Medulla oblongata (tissue), 1 donor: ENCODE data around the gene SATB2.

Experiments used
- DNase-seq: peaks from one replicate; pipeline ENCODE4 v3.0.0-alpha.2; 2015; ENCODE audit errors: extremely low spot score

SATB2 gene

GRCh38 chr2:199325881-199326280 lies 131.9 kb downstream of the SATB2 start:
- DNase-seq: no peak

GRCh38 chr2:199322151-199322550 lies 135.6 kb downstream of the SATB2 start:
- DNase-seq: no peak

GRCh38 chr2:199317646-199318045 lies 140.1 kb downstream of the SATB2 start:
- DNase-seq: no peak

- no peak for DNase-seq
Observed at GRCh38 chr2:199316851-199317250, 140.9 kb downstream of the SATB2 start.

GRCh38 chr2:199315299-199316179 lies 142.2 kb downstream of the SATB2 start:
- DNase-seq: no peak

GRCh38 chr2:199312931-199313330 lies 144.8 kb downstream of the SATB2 start:
- no peak for DNase-seq

- DNase-seq: no peak
Observed at GRCh38 chr2:199310771-199311585, 146.8 kb downstream of the SATB2 start.

GRCh38 chr2:199309973-199310372 lies 147.8 kb downstream of the SATB2 start:
- no peak for DNase-seq

- no peak for DNase-seq
Observed at GRCh38 chr2:199309411-199309810, 148.3 kb downstream of the SATB2 start.

- no peak for DNase-seq
Observed at GRCh38 chr2:199308567-199308966, 149.2 kb downstream of the SATB2 start.

GRCh38 chr2:199307461-199307860 lies 150.3 kb downstream of the SATB2 start:
- DNase-seq: no peak

- DNase-seq: no peak
Observed at GRCh38 chr2:199306116-199306515, 151.6 kb downstream of the SATB2 start.

- peak; percentile 54 for DNase-seq
Observed at GRCh38 chr2:199303728-199304177, 154.0 kb downstream of the SATB2 start.

- DNase-seq: no peak
Observed at GRCh38 chr2:199302851-199303250, 154.9 kb downstream of the SATB2 start.

GRCh38 chr2:199288424-199288823 lies 169.3 kb downstream of the SATB2 start:
- DNase-seq: no peak

GRCh38 chr2:199282309-199282708 lies 175.4 kb downstream of the SATB2 start:
- no peak for DNase-seq

GRCh38 chr2:199279146-199279545 lies 178.6 kb downstream of the SATB2 start:
- DNase-seq: no peak

- DNase-seq: no peak
Observed at GRCh38 chr2:199278099-199278498, 179.6 kb downstream of the SATB2 start.

GRCh38 chr2:199273042-199273511 lies 184.7 kb downstream of the SATB2 start:
- DNase-seq: no peak

- peak; percentile 31 for DNase-seq
Observed at GRCh38 chr2:199261936-199262335, 195.8 kb downstream of the SATB2 start.

GRCh38 chr2:199261239-199261638 lies 196.5 kb downstream of the SATB2 start:
- peak; percentile 57 for DNase-seq

- DNase-seq: no peak
Observed at GRCh38 chr2:199259671-199260070, 198.1 kb downstream of the SATB2 start.

GRCh38 chr2:199258291-199258690 lies 199.4 kb downstream of the SATB2 start:
- DNase-seq: no peak
